ENCODE results near the gene CXCL8. TPM values are rescaled to one million over a fixed set of nuclear protein-coding genes. Genes with fewer than 3 reads are reported as not detected.

Gene CXCL8
- total and polyA plus RNA-seq, 4 donors, result 0.33 to 3.8 (median 1.1) TPM

DNA sequence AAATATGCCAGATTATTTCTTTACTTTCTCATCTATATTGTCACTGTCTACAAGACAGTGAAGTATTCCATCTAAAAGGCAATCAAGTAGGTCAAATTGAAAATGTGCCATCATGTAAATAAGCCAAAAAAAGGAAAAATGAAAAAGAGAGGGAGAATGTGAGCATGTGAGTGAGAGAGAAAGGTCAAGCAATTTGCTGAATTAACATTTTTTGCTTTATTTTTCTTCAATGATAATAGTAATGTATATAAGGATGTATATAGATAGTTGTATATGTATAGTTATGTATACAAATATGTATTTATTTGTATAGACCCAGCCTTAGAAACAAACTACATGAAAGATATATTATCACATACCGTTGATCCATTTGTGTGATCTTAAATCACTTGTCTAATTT lies 11.5 kb downstream of the CXCL8 start (continued):
- TF ChIP-seq, protein P1, sequence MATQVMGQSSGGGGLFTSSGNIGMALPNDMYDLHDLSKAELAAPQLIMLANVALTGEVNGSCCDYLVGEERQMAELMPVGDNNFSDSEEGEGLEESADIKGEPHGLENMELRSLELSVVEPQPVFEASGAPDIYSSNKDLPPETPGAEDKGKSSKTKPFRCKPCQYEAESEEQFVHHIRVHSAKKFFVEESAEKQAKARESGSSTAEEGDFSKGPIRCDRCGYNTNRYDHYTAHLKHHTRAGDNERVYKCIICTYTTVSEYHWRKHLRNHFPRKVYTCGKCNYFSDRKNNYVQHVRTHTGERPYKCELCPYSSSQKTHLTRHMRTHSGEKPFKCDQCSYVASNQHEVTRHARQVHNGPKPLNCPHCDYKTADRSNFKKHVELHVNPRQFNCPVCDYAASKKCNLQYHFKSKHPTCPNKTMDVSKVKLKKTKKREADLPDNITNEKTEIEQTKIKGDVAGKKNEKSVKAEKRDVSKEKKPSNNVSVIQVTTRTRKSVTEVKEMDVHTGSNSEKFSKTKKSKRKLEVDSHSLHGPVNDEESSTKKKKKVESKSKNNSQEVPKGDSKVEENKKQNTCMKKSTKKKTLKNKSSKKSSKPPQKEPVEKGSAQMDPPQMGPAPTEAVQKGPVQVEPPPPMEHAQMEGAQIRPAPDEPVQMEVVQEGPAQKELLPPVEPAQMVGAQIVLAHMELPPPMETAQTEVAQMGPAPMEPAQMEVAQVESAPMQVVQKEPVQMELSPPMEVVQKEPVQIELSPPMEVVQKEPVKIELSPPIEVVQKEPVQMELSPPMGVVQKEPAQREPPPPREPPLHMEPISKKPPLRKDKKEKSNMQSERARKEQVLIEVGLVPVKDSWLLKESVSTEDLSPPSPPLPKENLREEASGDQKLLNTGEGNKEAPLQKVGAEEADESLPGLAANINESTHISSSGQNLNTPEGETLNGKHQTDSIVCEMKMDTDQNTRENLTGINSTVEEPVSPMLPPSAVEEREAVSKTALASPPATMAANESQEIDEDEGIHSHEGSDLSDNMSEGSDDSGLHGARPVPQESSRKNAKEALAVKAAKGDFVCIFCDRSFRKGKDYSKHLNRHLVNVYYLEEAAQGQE (IDR thresholded peaks at IDR 0.05), result no peak
- no peak for TF ChIP-seq SP1 (IDR thresholded peaks at IDR 0.05)
- TF ChIP-seq FOXA2 (IDR thresholded peaks at IDR 0.05), result no peak
- TF ChIP-seq HNF4A (conservative IDR thresholded peaks at IDR 0.05), result no peak
- TF ChIP-seq NR2F2 (IDR thresholded peaks at IDR 0.05), result no peak
- TF ChIP-seq EGR1 (IDR thresholded peaks at IDR 0.05; ENCODE audit: low read depth in 2 of 2), result no peak

DNA sequence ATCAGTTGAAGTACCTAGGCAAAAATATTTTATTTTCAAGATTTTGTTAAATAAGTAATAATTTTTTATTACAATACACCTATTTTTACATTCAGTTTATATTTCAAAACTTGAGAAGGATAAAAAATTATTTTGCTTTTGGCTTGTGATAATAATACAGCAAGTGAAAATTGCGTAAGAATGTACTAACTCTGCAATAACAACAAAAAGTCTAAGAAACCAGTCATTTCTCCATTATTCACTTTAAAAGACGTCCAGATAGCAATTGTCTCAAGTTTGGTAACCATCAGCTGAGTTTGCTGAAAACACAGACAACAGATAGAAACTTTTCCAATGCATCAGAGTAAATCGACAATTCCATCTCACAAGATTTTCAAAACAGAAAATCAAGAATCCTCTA lies 12.1 kb downstream of the CXCL8 start:
- 74% methylated on average over 3 of the region's 3 CpGs for WGBS

More for the DNA sequence above, 12.1 kb downstream of the CXCL8 start:
- Histone ChIP-seq H3K4me3 (ENCODE audit: low read depth in 1 of 3, low read length in 3 of 3) (no peak overlapping the region), H3K36me3 (ENCODE audit: control insufficient read depth in 4 of 4, insufficient read depth in 3 of 4, low read depth in 1 of 4, low read length in 3 of 4) (peaks cover 0 to 2% (median 0%) of the 10 kb centered on the region in 4 donors), H3K27ac (ENCODE audit: low read depth in 1 of 2, low read length in 2 of 2) (no peak overlapping the region), H3K27me3 (ENCODE audit: control insufficient read depth in 4 of 4, insufficient read depth in 4 of 4, low read length in 3 of 4) (no peaks in the 10 kb centered on the region), H3K9ac (ENCODE audit: low read depth in 1 of 2, low read length in 2 of 2) (no peak overlapping the region), H3K4me1 (ENCODE audit: control insufficient read depth in 4 of 4, insufficient read depth in 4 of 4, low read length in 3 of 4) (no peaks in the 10 kb centered on the region), H3K9me3 (ENCODE audit: control insufficient read depth in 4 of 4, low read length in 3 of 4) (no peaks in the 10 kb centered on the region)
- no peak for TF ChIP-seq HNF4A (conservative IDR thresholded peaks at IDR 0.05)
- TF ChIP-seq RXRA (IDR thresholded peaks at IDR 0.05), result no peak
- TF ChIP-seq YY1 (IDR thresholded peaks at IDR 0.05), result no peak
- TF ChIP-seq, protein P1 (IDR thresholded peaks at IDR 0.05), result no peak
- TF ChIP-seq, protein P2, sequence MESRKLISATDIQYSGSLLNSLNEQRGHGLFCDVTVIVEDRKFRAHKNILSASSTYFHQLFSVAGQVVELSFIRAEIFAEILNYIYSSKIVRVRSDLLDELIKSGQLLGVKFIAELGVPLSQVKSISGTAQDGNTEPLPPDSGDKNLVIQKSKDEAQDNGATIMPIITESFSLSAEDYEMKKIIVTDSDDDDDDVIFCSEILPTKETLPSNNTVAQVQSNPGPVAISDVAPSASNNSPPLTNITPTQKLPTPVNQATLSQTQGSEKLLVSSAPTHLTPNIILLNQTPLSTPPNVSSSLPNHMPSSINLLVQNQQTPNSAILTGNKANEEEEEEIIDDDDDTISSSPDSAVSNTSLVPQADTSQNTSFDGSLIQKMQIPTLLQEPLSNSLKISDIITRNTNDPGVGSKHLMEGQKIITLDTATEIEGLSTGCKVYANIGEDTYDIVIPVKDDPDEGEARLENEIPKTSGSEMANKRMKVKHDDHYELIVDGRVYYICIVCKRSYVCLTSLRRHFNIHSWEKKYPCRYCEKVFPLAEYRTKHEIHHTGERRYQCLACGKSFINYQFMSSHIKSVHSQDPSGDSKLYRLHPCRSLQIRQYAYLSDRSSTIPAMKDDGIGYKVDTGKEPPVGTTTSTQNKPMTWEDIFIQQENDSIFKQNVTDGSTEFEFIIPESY (IDR thresholded peaks at IDR 0.05), result no peak
- TF ChIP-seq SP1 (IDR thresholded peaks at IDR 0.05), result no peak
- TF ChIP-seq, protein P3, sequence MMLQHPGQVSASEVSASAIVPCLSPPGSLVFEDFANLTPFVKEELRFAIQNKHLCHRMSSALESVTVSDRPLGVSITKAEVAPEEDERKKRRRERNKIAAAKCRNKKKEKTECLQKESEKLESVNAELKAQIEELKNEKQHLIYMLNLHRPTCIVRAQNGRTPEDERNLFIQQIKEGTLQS (IDR thresholded peaks at IDR 0.05), result no peak
- TF ChIP-seq, protein P4, sequence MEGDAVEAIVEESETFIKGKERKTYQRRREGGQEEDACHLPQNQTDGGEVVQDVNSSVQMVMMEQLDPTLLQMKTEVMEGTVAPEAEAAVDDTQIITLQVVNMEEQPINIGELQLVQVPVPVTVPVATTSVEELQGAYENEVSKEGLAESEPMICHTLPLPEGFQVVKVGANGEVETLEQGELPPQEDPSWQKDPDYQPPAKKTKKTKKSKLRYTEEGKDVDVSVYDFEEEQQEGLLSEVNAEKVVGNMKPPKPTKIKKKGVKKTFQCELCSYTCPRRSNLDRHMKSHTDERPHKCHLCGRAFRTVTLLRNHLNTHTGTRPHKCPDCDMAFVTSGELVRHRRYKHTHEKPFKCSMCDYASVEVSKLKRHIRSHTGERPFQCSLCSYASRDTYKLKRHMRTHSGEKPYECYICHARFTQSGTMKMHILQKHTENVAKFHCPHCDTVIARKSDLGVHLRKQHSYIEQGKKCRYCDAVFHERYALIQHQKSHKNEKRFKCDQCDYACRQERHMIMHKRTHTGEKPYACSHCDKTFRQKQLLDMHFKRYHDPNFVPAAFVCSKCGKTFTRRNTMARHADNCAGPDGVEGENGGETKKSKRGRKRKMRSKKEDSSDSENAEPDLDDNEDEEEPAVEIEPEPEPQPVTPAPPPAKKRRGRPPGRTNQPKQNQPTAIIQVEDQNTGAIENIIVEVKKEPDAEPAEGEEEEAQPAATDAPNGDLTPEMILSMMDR (IDR thresholded peaks at IDR 0.05; ENCODE audit: low read depth, low read length, missing input control), result no peak
- no peak for TF ChIP-seq MAX (IDR thresholded peaks at IDR 0.05)
- TF ChIP-seq TAF1 (conservative IDR thresholded peaks at IDR 0.05), result no peak
- no peak for TF ChIP-seq FOXA2 (IDR thresholded peaks at IDR 0.05)
- no peak for TF ChIP-seq NR2F2 (IDR thresholded peaks at IDR 0.05)
- TF ChIP-seq EGR1 (IDR thresholded peaks at IDR 0.05; ENCODE audit: low read depth in 2 of 2), result no peak
- TF ChIP-seq RAD21 (IDR thresholded peaks at IDR 0.05), result no peak
- no peak for TF ChIP-seq GABPA (IDR thresholded peaks at IDR 0.05 in 1 of 2, conservative IDR thresholded peaks at IDR 0.05 in 1 of 2)
- no peak for TF ChIP-seq JUND (IDR thresholded peaks at IDR 0.05)
- TF ChIP-seq FOXA1 (IDR thresholded peaks at IDR 0.05), result no peak
- no peak for TF ChIP-seq HNF4G (IDR thresholded peaks at IDR 0.05)
- no peak for DNase-seq (ENCODE audit: low spot score)

Measured in liver (tissue), 9 donors.